Sigmoid colon (tissue), 4 donors: ENCODE results near the gene PIK3R1.

Source experiments
- EP300 ChIP-seq, 4 donors: sonication (generic); formaldehyde crosslinking; IDR thresholded peaks; one replicate each; pipeline ENCODE4 v1.6.1; 2017; ENCODE audit warnings: antibody characterized with exemption in 4 of 4
- POLR2A ChIP-seq, 2 donors: fragments of 450-650 bp; IDR thresholded peaks; one replicate each; pipeline ENCODE4 v1.6.1; 2016; ENCODE audit warnings: antibody characterized with exemption in 2 of 2, mild to moderate bottlenecking in 2 of 2, moderate library complexity in 2 of 2

DNA sequence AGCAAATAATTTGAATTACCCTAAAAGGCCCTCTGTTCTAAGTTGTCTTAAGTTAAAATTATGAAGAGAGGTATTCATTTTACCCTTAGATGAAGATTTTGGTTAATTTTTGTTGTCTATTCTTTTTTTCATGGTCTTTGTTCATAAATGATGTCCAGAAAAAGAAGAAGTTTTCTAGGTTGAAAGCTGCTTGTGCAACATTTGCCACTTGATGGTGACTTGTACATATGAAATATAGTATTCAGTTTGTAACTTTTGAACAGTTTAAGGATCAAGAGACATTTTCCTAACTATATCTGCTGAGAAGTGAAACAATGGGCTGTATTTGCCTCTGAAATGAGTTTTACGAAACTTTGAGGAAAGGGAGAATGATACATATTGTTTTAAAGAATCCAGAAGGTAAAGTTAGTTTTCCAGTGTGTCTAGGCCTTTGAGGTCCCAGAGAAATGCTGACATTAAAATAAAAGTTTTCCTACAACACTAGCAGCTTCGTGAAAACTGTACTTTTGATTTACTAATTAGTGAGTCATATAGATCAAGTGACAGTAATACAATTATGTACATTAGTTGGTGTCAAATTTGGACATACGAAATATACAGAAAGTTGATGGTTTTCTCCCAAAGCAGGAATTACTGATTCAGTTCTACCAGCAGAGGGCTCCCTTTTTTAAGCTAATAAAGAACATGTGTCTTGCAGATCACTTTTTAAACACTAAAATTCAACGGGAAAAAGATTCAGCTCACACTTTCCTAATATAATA lies 70.5 kb downstream of the PIK3R1 start:
- no peak for TF ChIP-seq POLR2A (IDR thresholded peaks at IDR 0.05)
- TF ChIP-seq EP300 (IDR thresholded peaks at IDR 0.05), result no peak
